NB4 (cell line): ENCODE results near the gene BOK.

Source experiments
- DNase-seq: peaks from one replicate; pipeline ENCODE4 v3.0.0; 2010; ENCODE audit warnings: low read depth
- H3K4me3 ChIP-seq: one replicate; pipeline ENCODE4 v1.5.1; 2011; ENCODE audit warnings: mild to moderate bottlenecking, low read depth, low read length, moderate library complexity
- MYC ChIP-seq: IDR thresholded peaks from 2 replicates; pipeline ENCODE4 v1.6.1; 2011; ENCODE audit warnings: low read depth, low read length
- POLR2A ChIP-seq: IDR thresholded peaks from 2 replicates; pipeline ENCODE4 v1.6.1; 2011; ENCODE audit warnings: mild to moderate bottlenecking; ENCODE audit not compliant: insufficient read length; ENCODE audit errors: extremely low read depth
- TF ChIP-seq, protein P1 (sequence below): IDR thresholded peaks from one replicate; pipeline ENCODE4 v1.5.1; 2012; ENCODE audit warnings: low read depth, low read length
- TF ChIP-seq, protein P2 (sequence below): IDR thresholded peaks from 2 replicates; pipeline ENCODE4 v1.6.1; 2011; ENCODE audit warnings: low read depth, low read length

BOK gene

DNA sequence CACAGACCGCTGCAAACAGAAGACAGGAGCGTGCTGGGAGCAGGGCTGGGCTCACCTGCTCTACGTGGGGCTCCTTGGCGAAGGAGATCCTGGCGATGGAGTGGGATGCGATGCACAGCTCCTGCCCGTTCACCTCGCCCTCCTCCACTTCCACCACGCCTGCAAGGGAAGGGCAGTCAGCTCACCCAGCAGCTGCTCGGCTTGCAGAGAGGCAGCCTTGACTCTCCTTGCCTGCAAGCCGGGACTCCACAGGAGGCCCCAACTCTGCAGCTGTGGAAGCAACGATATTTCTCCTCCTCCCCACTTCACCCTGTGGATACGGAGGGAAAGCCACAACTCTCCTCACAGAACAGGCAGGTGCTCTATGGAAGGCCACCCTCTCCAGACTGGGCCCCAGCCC, 43.3 kb downstream of the BOK start:
- TF ChIP-seq POLR2A (no peak), MYC (no peak)
- TF ChIP-seq, protein P1, sequence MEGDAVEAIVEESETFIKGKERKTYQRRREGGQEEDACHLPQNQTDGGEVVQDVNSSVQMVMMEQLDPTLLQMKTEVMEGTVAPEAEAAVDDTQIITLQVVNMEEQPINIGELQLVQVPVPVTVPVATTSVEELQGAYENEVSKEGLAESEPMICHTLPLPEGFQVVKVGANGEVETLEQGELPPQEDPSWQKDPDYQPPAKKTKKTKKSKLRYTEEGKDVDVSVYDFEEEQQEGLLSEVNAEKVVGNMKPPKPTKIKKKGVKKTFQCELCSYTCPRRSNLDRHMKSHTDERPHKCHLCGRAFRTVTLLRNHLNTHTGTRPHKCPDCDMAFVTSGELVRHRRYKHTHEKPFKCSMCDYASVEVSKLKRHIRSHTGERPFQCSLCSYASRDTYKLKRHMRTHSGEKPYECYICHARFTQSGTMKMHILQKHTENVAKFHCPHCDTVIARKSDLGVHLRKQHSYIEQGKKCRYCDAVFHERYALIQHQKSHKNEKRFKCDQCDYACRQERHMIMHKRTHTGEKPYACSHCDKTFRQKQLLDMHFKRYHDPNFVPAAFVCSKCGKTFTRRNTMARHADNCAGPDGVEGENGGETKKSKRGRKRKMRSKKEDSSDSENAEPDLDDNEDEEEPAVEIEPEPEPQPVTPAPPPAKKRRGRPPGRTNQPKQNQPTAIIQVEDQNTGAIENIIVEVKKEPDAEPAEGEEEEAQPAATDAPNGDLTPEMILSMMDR: no peak
- TF ChIP-seq, protein P2, sequence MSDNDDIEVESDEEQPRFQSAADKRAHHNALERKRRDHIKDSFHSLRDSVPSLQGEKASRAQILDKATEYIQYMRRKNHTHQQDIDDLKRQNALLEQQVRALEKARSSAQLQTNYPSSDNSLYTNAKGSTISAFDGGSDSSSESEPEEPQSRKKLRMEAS: no peak

GRCh38 chr2:241602720-241603119, 44.2 kb downstream of the BOK start:
- TF ChIP-seq MYC (no peak), POLR2A (no peak)
- TF ChIP-seq, protein P1: no peak
- TF ChIP-seq, protein P2: no peak
- no peak overlapping the region for H3K4me3 ChIP-seq
- DNase-seq: no peak

More for the DNA sequence above, 43.3 kb downstream of the BOK start:
- DNase-seq: no peak
- H3K4me3 ChIP-seq: no peak overlapping the region

GRCh38 chr2:241603686-241604085, 45.1 kb downstream of the BOK start:
- TF ChIP-seq POLR2A: no peak
- TF ChIP-seq, protein P1: no peak
- TF ChIP-seq, protein P2: no peak
- DNase-seq: no peak
- H3K4me3 ChIP-seq: no peak overlapping the region

DNA sequence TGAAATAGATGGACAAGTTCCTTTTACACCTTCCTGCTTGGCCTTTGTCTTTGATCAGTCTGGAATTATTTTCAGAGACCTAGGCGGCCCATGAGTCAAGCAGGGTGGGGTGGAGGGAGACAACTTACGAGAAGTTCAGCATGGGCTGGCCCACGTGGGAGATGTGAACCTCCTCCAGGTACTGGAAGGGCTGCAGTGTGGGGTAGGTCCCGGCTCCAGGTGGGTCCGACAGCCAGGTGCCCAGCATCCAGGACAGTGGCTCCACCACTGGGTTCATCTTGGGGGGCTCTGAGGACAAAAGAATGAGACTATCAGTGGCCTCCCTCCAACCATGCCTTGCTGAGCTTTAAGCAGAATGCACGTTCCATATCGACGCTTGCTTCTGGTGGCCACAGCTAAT, 47.6 kb downstream of the BOK start:
- no peak for DNase-seq
- no peak for TF ChIP-seq POLR2A
- TF ChIP-seq, protein P2: no peak
- no peak for TF ChIP-seq MYC
- TF ChIP-seq, protein P1: no peak
- H3K4me3 ChIP-seq: no peak overlapping the region

GRCh38 chr2:241607162-241607885, 48.8 kb downstream of the BOK start:
- TF ChIP-seq MYC: no peak
- TF ChIP-seq, protein P1: no peak
- no peak for TF ChIP-seq POLR2A
- TF ChIP-seq, protein P2: no peak
- no peak overlapping the region for H3K4me3 ChIP-seq
- no peak for DNase-seq
